Mesenchymal stem cell (in vitro differentiated cells and primary cell): ENCODE data around the gene C1RL.
A peak's percentile ranks its signal among the peaks of the same experiment; 100 is the strongest.

ENCODE experiments used
- DNase-seq: peaks from one replicate; pipeline ENCODE4 v3.0.0-alpha.2; 2013
- H2AFZ ChIP-seq: one replicate; pipeline ENCODE4 v1.6.1; 2013; ENCODE audit warnings: low read depth, mild to moderate bottlenecking, control low read depth, inconsistent platforms, low read length, moderate library complexity
- H2AK5ac ChIP-seq: 2 replicates; pipeline ENCODE4 v1.6.1; 2013; ENCODE audit warnings: low read length, moderate library complexity, mild to moderate bottlenecking, inconsistent platforms; ENCODE audit not compliant: severe bottlenecking
- H2BK120ac ChIP-seq: one replicate; pipeline ENCODE4 v1.6.1; 2013; ENCODE audit warnings: low read depth, mild to moderate bottlenecking, inconsistent platforms, low read length, moderate library complexity
- H2BK12ac ChIP-seq, 2 experiments: one replicate each; pipeline ENCODE4 v1.6.1; 2013; ENCODE audit warnings: inconsistent platforms in 2 of 2, low read length in 2 of 2, mild to moderate bottlenecking in 2 of 2, moderate library complexity in 2 of 2, control low read depth in 1 of 2
- H2BK15ac ChIP-seq: one replicate; pipeline ENCODE4 v1.6.1; 2013; ENCODE audit warnings: mild to moderate bottlenecking, low read depth, inconsistent platforms; ENCODE audit not compliant: poor library complexity, severe bottlenecking
- H2BK5ac ChIP-seq: 2 replicates; pipeline ENCODE4 v1.6.1; 2013; ENCODE audit warnings: low read depth, mild to moderate bottlenecking, low read length, control low read depth, inconsistent platforms; ENCODE audit not compliant: poor library complexity, severe bottlenecking
- H3K14ac ChIP-seq, 2 experiments: one replicate each; pipeline ENCODE4 v1.6.1; 2013; ENCODE audit warnings: inconsistent platforms in 2 of 2, low read length in 2 of 2, control low read depth in 1 of 2, mild to moderate bottlenecking in 1 of 2, moderate library complexity in 1 of 2
- H3K18ac ChIP-seq, 2 experiments: one replicate each; pipeline ENCODE4 v1.6.1; 2013; ENCODE audit warnings: inconsistent platforms in 2 of 2, low read length in 2 of 2, control low read depth in 1 of 2, low read depth in 1 of 2, mild to moderate bottlenecking in 1 of 2
- H3K23ac ChIP-seq, 2 experiments: one replicate each; pipeline ENCODE4 v1.6.1; 2013; ENCODE audit warnings: inconsistent platforms in 2 of 2, low read length in 2 of 2, mild to moderate bottlenecking in 2 of 2, moderate library complexity in 2 of 2, control low read depth in 1 of 2
- H3K27ac ChIP-seq: 2 replicates; pipeline ENCODE4 v1.5.1; 2013; ENCODE audit warnings: mild to moderate bottlenecking, moderate library complexity, low read length, control low read depth, inconsistent platforms; ENCODE audit not compliant: poor library complexity, severe bottlenecking
- H3K27me3 ChIP-seq, 2 experiments: 2 replicates each; pipeline versions ENCODE4 v1.6.1 to v1.7.0; 2013; ENCODE audit warnings: low read length in 2 of 2, mild to moderate bottlenecking in 2 of 2, moderate library complexity in 2 of 2, control low read depth in 1 of 2, inconsistent platforms in 1 of 2; ENCODE audit not compliant: control insufficient read depth in 1 of 2, insufficient read depth in 1 of 2
- H3K36me3 ChIP-seq, 2 experiments: 2 replicates each; pipeline versions ENCODE4 v1.6.1 to v1.7.0; 2013; ENCODE audit warnings: low read length in 2 of 2, control low read depth in 1 of 2, inconsistent platforms in 1 of 2, low read depth in 1 of 2, mild to moderate bottlenecking in 1 of 2; ENCODE audit not compliant: insufficient read depth in 2 of 2, control insufficient read depth in 1 of 2
- H3K4ac ChIP-seq, 2 experiments: one replicate each; pipeline ENCODE4 v1.6.1; 2013; ENCODE audit warnings: inconsistent platforms in 2 of 2, low read length in 2 of 2, mild to moderate bottlenecking in 2 of 2, moderate library complexity in 2 of 2, control low read depth in 1 of 2, low read depth in 1 of 2
- H3K4me1 ChIP-seq: 2 replicates; pipeline ENCODE4 v1.6.1; 2013; ENCODE audit warnings: low read depth, low read length, control low read depth; ENCODE audit not compliant: control insufficient read depth, insufficient read depth
- H3K4me2 ChIP-seq: 2 replicates; pipeline ENCODE4 v1.6.1; 2013; ENCODE audit warnings: low read length, mild to moderate bottlenecking, inconsistent platforms; ENCODE audit not compliant: poor library complexity, severe bottlenecking
- H3K4me3 ChIP-seq, 2 experiments: 2 replicates each; pipeline versions ENCODE4 v1.5.1 to v1.7.0; 2013; ENCODE audit warnings: low read length in 2 of 2, mild to moderate bottlenecking in 2 of 2, control low read depth in 1 of 2, low read depth in 1 of 2; ENCODE audit not compliant: insufficient read depth in 1 of 2
- H3K79me1 ChIP-seq: replicated peaks from 2 replicates; pipeline ENCODE4 v1.6.1; 2013; ENCODE audit warnings: mild to moderate bottlenecking, control low read depth, low read length, inconsistent platforms; ENCODE audit not compliant: poor library complexity, severe bottlenecking
- H3K9ac ChIP-seq: 2 replicates; pipeline ENCODE4 v1.7.0; 2013; ENCODE audit warnings: mild to moderate bottlenecking, low read length, moderate library complexity
- H3K9me3 ChIP-seq: 2 replicates; pipeline ENCODE4 v1.7.0; 2013; ENCODE audit warnings: mild to moderate bottlenecking, low read length; ENCODE audit not compliant: control insufficient read depth
- H4K8ac ChIP-seq: one replicate; pipeline ENCODE4 v1.6.1; 2013; ENCODE audit warnings: inconsistent platforms, mild to moderate bottlenecking, low read length, moderate library complexity
- H4K91ac ChIP-seq: one replicate; pipeline ENCODE4 v1.6.1; 2013; ENCODE audit warnings: mild to moderate bottlenecking, low read length, inconsistent platforms
- WGBS: methylation state at CpG from one replicate; pipeline ENCODE4 v1.1.7; 2013; ENCODE audit warnings: mixed read lengths; 5-methylcytosine and 5-hydroxymethylcytosine counted together

Gene C1RL

DNA sequence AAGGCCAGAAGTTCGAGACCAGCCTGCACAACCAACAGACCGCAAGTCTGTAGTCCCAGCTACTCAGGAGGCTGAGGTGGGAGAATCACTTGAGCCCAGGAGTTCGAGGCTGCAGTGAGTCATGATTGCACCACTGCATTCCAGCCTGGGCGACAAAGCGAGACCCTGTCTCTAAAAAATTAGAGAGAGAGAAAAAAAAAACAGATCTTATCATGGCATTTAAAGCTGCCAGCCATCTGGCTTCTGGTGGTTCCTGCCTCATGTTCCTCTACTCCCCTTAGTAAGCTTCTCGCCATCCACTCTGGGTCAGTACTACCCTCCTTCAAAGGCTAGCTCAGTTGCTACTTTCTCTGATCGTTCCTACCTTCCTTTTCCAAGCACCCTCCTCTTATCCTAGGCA, 37.2 kb upstream of the C1RL start:
- H3K4me1 ChIP-seq: peaks cover 3% of the 10 kb centered on the region
- H3K79me1 ChIP-seq: no peaks in the 10 kb centered on the region
- H3K9ac ChIP-seq: no peak overlapping the region
- no peak overlapping the region for H4K91ac ChIP-seq
- no peak overlapping the region for H3K4me3 ChIP-seq
- DNase-seq: no peak
- H2AFZ ChIP-seq: no peak overlapping the region
- no peak overlapping the region for H2BK12ac ChIP-seq
- H4K8ac ChIP-seq: no peak overlapping the region
- H3K27ac ChIP-seq: no peak overlapping the region
- H3K23ac ChIP-seq: no peak overlapping the region
- H2BK5ac ChIP-seq: no peak overlapping the region
- 71% methylated on average over 7 of the region's 7 CpGs for WGBS
- H3K14ac ChIP-seq: no peak overlapping the region
- H3K27me3 ChIP-seq: no peaks in the 10 kb centered on the region
- H2BK15ac ChIP-seq: no peak overlapping the region
- no peak overlapping the region for H2AK5ac ChIP-seq
- H3K4me2 ChIP-seq: no peak overlapping the region
- H3K4ac ChIP-seq: no peak overlapping the region
- H2BK120ac ChIP-seq: no peak overlapping the region
- no peak overlapping the region for H3K18ac ChIP-seq
- no peaks in the 10 kb centered on the region for H3K9me3 ChIP-seq
- peaks cover 56 to 62% of the 10 kb centered on the region in 2 experiments for H3K36me3 ChIP-seq

DNA sequence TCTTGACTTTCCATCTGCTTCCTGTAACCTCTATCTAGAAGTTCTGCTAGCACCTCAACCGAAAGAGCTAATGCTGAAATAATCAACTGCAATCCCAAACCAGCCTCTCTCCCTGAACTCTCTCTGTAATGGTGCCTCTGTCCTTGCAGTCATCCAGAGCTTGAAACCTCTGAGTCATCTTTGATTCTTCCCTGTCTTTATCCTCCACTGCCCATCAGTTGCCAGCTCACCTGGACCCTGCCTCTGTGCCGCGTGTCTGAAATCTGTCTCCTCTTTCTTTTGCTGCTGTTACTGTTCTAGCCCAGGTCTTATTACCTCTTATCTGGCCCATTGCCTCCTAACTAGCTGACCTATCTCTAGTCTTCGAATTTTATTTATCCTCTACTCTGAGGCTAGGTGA, 36.7 kb upstream of the C1RL start:
- H2BK12ac ChIP-seq: no peak overlapping the region
- H3K9me3 ChIP-seq: no peaks in the 10 kb centered on the region
- WGBS: 72% methylated on average over 4 of the region's 4 CpGs
- no peak overlapping the region for H2AFZ ChIP-seq
- H3K18ac ChIP-seq: no peak overlapping the region
- H3K79me1 ChIP-seq: no peaks in the 10 kb centered on the region
- H4K8ac ChIP-seq: no peak overlapping the region
- no peak overlapping the region for H3K9ac ChIP-seq
- H3K4ac ChIP-seq: no peak overlapping the region
- no peak overlapping the region for H3K23ac ChIP-seq
- H2BK15ac ChIP-seq: no peak overlapping the region
- H2AK5ac ChIP-seq: no peak overlapping the region
- H3K14ac ChIP-seq: no peak overlapping the region
- H4K91ac ChIP-seq: no peak overlapping the region
- no peaks in the 10 kb centered on the region for H3K27me3 ChIP-seq
- H2BK5ac ChIP-seq: no peak overlapping the region
- H3K27ac ChIP-seq: no peak overlapping the region
- H3K4me3 ChIP-seq: no peak overlapping the region
- DNase-seq: no peak
- peaks cover 3% of the 10 kb centered on the region for H3K4me1 ChIP-seq
- H2BK120ac ChIP-seq: no peak overlapping the region
- H3K4me2 ChIP-seq: no peak overlapping the region
- peaks cover 54 to 60% of the 10 kb centered on the region in 2 experiments for H3K36me3 ChIP-seq

GRCh38 chr12:7144414-7145120, 35.6 kb upstream of the C1RL start:
- H4K91ac ChIP-seq: no peak overlapping the region
- peak overlapping the region; percentile 64 for H3K9ac ChIP-seq
- no peaks in the 10 kb centered on the region for H3K9me3 ChIP-seq
- H2BK15ac ChIP-seq: no peak overlapping the region
- H3K4me3 ChIP-seq: no peak overlapping the region
- H3K4me1 ChIP-seq: peaks cover 3% of the 10 kb centered on the region
- no peak overlapping the region for H4K8ac ChIP-seq
- H3K23ac ChIP-seq: no peak overlapping the region
- no peak overlapping the region for H2BK120ac ChIP-seq
- no peak overlapping the region for H2BK12ac ChIP-seq
- H3K27ac ChIP-seq: no peak overlapping the region
- H2BK5ac ChIP-seq: no peak overlapping the region
- no peaks in the 10 kb centered on the region for H3K79me1 ChIP-seq
- 73% methylated on average over 8 of the region's 11 CpGs for WGBS
- no peak overlapping the region for H3K18ac ChIP-seq
- no peak overlapping the region for H2AFZ ChIP-seq
- DNase-seq: peak; percentile 50
- no peak overlapping the region for H3K14ac ChIP-seq
- no peaks in the 10 kb centered on the region for H3K27me3 ChIP-seq
- no peak overlapping the region for H3K4ac ChIP-seq
- H3K36me3 ChIP-seq: peaks cover 48 to 52% of the 10 kb centered on the region in 2 experiments
- H2AK5ac ChIP-seq: no peak overlapping the region
- no peak overlapping the region for H3K4me2 ChIP-seq

- H3K23ac ChIP-seq: no peak overlapping the region
- 90% methylated on average over 7 of the region's 7 CpGs for WGBS
- no peak overlapping the region for H3K4me3 ChIP-seq
Observed at GRCh38 chr12:7143564-7143963, 34.5 kb upstream of the C1RL start.

More at GRCh38 chr12:7143564-7143963, 34.5 kb upstream of the C1RL start:
- no peak overlapping the region for H3K27ac ChIP-seq
- H2AK5ac ChIP-seq: no peak overlapping the region
- peaks cover 38 to 50% of the 10 kb centered on the region in 2 experiments for H3K36me3 ChIP-seq
- H4K8ac ChIP-seq: no peak overlapping the region
- H2BK15ac ChIP-seq: no peak overlapping the region
- no peak overlapping the region for H4K91ac ChIP-seq
- no peak overlapping the region for H3K9ac ChIP-seq
- no peak overlapping the region for H3K4ac ChIP-seq
- H2BK12ac ChIP-seq: no peak overlapping the region
- H2AFZ ChIP-seq: no peak overlapping the region
- no peak for DNase-seq
- no peak overlapping the region for H3K4me2 ChIP-seq
- H3K14ac ChIP-seq: no peak overlapping the region
- H3K79me1 ChIP-seq: no peaks in the 10 kb centered on the region
- H3K27me3 ChIP-seq: no peaks in the 10 kb centered on the region
- no peak overlapping the region for H2BK120ac ChIP-seq
- no peak overlapping the region for H3K18ac ChIP-seq
- H2BK5ac ChIP-seq: no peak overlapping the region
- H3K9me3 ChIP-seq: no peaks in the 10 kb centered on the region
- peaks cover 3% of the 10 kb centered on the region for H3K4me1 ChIP-seq
